Stimulated activated CD4-positive, alpha-beta T cell treated with anti-CD3 and anti-CD28 coated beads, Interleukin-15, amount 100 ng/mL, for 48 hours (primary cell): ENCODE measurements around the gene BORCS8.

ENCODE experiments used
- DNase-seq, 2 donors: peaks; one replicate each; pipeline ENCODE4 v3.0.0-alpha.2; 2020; ENCODE audit warnings: low read depth in 2 of 2

BORCS8 gene

GRCh38 chr19:19214159-19214490 lies 22.2 kb upstream of the BORCS8 start:
- no peak for DNase-seq

DNA sequence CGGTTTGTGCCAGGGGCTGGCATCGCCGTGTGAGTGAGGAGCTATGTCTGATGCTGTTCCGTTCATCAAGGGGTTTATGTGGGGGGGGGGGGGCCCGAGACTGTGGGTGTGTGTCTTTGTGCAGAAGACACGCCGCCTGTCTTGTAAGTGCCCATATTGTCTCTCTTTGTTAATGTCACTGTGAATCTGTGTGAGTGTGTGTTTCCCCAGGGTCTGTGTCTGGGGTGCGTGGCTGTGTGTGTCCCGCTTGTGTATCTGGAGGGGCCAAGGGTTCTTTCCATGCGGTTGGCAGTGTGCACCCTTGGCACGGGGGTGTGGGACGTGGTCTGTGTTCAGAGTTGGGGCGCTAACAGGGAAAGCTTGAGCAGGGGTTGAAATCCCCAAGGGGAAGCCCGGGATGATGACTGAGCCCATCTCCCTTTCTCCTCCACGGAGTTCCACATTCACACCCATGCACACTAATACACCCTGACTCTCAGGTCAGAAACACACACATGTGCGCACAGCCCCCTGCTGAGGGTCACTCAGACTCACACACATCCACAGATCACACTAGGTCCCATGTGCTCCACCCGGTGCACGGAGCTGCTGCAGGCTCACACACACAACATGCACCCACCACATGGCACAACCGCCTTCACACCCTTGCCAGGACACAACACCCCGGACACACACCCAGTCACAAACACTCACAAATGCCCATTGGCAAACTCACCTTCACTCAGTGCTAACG lies 21.6 kb upstream of the BORCS8 start:
- DNase-seq = no peak

DNA sequence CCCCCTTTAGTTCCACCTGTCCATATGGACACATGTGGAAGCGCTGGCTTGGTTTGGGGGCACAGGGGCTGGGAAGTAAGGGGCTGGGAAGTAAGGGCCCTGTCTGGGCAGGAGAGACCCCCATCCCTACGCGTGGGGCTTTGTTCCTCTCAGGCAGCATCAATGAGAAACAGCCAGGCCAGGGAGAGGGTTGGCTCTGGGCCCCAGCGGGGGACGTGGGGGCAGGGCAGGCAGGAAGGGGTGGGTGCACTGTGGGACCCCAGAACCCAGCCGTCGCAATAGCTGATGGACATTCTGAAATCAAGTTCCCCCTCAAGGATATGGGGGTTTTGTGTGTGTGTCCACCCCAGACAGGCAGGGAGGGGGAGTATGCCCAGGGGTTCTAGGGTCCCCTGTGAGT lies 21.0 kb upstream of the BORCS8 start:
- no peak for DNase-seq

- no peak for DNase-seq
These were observed 19.8 kb upstream of the BORCS8 start, which contains the start of gene NCAN for GRCh38 chr19:19211499-19212420. Gene NCAN (plus strand): TSS chr19:19211958. CDS start chr19:19216954, 4,996 bp downstream.

GRCh38 chr19:19209372-19209771 lies 17.4 kb upstream of the BORCS8 start:
- no peak for DNase-seq

- no peak for DNase-seq
These were observed 16.0 kb upstream of the BORCS8 start for GRCh38 chr19:19207637-19208572.

DNA sequence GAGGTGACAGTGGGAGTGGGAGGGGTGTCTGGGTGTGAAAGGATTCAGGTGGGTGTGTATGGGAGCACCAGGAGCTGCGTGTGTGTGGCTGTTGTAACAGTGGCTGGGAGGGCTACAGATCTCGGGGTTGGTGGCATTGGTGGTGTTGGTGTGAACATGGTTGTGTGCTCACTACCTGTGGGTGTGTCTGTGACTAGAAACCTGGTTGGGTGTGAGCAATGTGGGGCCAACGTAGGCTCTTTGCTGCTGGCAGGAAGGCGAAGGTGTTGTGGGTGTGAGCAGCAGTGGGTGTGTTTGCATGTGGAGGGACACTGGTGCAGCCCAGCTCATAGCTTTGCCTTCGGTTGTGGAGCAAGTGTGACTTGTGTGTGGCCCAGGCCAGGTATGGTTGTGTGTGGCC lies 15.0 kb upstream of the BORCS8 start:
- DNase-seq = no peak

DNA sequence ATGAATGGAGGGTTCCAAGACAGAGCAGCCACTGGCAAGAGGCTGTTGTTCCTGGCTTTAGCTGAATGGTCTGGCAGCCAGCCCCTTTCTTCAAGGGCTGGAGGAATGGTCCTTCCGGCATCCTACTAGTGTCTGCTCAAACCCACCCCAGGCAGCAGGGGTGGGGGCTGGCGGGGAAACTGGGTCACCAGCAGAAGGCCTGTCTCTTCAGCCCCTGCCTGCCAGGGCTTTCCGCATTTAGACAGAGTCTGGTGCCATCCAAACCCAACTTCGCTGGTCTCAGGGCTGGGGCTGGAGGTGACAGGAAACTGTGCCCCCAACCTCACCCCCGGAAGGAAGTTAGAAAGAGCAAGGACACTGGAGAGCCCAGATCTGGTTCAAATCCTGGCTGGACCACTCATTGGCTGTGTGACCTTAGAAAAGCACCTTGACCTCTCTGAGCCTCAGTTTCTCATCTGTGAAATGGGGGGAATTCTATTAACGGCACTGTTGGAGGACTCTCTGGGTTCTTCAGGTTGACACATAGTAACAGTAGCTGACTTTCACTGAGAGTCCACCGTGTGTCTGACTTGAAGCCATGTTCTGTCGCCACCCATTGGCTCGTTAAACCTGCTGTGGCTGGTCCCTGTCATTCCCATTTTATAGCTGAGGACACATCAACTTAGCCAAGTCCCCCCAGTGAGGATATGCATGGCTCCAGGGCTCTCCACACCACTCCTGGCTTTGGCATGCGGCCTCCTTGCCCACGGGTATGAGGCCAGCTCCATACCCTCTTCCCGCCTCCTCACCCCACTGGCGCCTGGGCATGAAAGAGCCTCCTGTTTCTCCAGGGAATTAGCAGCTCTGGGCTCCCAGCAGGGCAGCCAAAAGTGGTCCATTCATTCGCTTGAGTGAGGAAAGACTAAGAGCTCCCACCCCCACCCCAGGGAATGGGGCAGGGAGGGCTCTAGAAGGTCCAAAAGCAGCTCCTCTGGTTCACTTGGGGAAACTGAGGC lies 13.8 kb upstream of the BORCS8 start:
- no peak for DNase-seq

DNA sequence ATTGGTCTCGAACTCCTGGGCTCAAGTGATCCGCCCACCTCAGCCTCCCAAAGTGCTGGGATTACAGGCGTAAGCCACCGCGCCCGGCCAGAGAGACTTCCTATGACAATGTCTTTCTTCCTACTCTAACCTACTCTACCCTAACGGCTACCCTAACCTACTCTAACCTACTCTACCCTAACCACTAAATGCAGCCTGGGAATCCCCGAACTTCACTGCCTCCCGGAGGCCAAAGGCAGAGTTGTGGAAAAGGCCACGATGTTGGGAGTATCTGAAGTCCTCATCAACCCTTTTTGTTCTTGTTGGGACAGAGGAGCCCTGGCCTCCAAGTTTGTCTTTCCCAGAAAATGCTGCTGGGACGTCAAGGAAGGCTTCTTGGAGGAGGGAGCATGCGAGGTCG lies 12.2 kb upstream of the BORCS8 start:
- no peak for DNase-seq

- DNase-seq = peak; percentile 86 to 93
These were observed 11.3 kb upstream of the BORCS8 start, which contains the start of gene NR2C2AP for GRCh38 chr19:19203012-19203856. Gene NR2C2AP (minus strand): TSS chr19:19203414. CDS start chr19:19203060, 354 bp downstream.

GRCh38 chr19:19202707-19203011 lies 10.7 kb upstream of the BORCS8 start:
- no peak for DNase-seq

DNA sequence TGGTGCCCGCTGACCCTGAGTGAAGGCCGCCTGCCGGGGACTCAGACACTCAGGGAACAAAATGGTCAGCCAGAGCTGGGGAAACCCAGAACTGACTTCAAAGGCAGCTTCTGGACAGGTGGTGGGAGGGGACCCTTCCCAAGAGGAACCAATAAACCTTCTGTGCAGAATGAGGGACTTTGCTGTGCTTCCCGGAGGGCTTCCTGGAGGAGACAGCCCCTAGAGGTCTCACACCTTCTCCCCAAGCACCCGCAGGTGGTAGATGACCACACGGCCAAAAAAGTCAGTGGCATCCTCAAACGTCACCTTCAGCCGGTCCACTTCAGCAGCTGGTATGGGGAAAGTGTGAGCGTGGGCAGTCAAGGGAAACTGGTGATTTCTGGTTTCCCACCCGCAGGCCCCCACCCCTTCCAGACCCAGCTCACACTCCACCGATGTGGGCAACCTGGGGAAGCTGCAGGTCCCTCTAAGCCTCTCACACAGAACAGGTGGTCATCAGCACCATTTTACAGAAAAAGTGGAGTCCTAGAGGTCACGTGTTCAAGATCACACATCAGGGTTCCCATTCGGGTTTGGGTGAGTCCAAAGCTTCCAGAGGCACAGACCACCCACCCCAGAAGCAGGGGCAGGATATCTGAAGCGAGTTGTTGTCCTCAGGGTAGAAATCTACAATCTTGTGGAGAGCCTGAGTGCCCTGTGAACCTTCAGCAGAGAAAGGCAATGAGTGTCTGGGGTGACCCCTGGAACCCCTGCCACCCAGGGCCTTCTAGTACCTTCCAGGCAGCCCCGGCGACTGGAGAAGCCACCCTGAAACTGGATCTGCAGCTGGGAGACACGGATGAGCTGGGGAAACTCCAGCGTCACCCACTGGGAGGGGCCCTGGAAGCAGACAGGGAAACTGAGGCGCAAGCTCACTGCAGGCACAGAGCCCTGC lies 10.0 kb upstream of the BORCS8 start:
- DNase-seq = no peak

DNA sequence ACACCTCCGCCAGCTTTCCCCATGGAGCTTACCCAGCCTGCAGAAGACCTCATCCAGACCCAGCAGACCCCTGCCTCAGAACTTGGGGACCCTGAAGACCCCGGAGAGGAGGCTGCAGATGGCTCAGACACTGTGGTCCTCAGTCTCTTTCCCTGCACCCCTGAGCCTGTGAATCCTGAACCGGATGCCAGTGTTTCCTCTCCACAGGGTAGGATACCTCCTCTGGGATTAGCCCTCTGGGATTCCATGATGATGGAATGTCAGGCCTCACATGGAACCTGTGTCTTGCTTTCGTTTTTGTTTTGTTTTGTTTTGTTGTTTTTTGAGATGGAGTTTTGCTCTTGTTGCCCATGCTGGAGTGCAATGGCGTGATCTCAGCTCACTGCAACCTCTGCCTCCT lies 2.0 kb upstream of the BORCS8 start:
- no peak for DNase-seq

- no peak for DNase-seq
These were observed 1.0 kb upstream of the BORCS8 start for GRCh38 chr19:19192910-19193423.

- no peak for DNase-seq
These were observed 229 bp downstream of the BORCS8 start for GRCh38 chr19:19191768-19192077.

GRCh38 chr19:19186742-19187141 lies 5.2 kb downstream of the BORCS8 start:
- DNase-seq = no peak

DNA sequence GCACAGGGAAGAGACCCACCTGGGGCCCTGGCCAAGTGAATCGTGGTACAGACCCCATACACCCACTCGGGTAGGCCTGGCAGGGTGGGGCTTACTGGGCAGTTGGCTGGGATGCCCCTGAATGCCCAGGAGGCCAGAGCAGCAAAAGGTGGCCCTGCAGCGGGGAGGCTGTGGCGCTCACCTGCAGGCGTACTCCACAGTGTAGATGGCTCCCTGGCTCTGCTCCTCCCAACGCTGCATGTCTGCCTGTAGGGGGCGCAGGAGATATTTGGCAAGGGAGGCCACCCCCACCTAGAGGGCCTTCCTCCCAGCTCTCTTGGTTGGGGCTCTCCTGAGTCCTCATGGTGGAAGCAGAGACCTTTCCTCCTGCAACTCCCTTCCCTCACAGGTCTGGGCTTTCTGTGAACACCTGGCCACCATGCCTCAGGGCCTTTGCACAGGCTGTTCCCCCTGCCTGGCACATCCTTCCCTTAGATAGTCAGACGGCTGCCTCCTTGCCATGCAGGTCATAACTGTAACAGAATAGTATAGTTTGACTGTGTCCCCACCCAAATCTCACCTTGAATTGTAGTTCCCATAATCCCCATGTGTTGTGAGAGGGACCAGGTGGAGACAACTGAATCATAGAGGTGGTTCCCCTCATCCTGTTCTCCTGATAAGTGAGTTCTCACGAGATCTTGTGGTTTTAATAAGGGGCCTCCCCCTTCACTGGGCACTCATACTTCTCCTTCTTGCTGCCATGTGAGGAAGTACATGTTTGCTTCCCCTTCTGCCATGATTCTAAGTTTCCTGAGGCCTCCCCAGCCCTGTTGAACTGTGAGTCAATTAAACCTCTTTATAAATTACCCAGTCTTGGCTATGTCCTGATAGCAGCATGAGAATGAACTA lies 5.9 kb downstream of the BORCS8 start:
- DNase-seq = peak; percentile 27 to 62
